Measurements from ENCODE around the gene ZNF318. TPM values are rescaled to one million over a fixed set of nuclear protein-coding genes. Genes with fewer than 3 reads are reported as not detected.

The ZNF318 gene
- total RNA-seq, 1 experiment from 2014 or later: 24.3 TPM

DNA sequence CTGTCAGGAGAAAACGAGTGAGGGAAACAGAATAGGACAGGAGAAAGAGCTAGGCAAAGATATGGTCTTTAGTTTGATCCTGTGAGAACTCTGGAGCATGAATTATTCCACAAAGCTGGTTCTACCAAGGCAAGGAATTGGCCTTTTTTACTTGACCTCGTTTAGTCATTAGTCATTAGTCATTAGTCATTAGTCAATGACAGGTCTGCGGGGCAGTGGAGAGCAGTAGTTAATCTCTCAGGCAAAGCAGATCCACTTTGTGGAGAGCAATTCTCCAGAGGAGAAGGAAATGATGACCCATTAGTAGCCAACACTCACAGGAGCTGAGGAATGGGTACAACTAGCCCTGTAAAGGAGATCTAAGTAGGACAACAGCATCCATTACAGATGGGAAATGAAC is 35.9 kb upstream of the ZNF318 start (continued):
- no peak for TF ChIP-seq ZNF138 (CRISPR knock-in tag; conservative IDR thresholded peaks at IDR 0.05)

DNA sequence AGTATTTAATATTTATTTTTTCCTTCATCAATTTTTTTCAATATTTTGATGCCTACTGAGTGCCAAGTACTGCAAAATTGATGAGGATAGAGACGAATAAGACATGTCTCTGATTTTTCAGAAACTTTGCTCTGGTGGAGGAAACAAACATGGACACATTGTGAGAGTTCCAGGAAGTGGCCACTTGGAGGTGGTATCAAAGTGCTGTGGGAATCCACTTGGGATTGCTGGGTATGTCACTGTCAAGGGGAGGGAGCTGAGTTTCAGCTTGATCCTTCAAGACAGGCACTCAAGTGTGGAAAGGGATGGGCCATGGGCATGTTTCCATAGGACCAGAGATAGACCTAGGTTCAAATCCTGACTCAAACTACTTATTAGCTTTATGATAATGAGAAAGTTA is 33.4 kb upstream of the ZNF318 start:
- POLR2A ChIA-PET: no interaction called here

DNA sequence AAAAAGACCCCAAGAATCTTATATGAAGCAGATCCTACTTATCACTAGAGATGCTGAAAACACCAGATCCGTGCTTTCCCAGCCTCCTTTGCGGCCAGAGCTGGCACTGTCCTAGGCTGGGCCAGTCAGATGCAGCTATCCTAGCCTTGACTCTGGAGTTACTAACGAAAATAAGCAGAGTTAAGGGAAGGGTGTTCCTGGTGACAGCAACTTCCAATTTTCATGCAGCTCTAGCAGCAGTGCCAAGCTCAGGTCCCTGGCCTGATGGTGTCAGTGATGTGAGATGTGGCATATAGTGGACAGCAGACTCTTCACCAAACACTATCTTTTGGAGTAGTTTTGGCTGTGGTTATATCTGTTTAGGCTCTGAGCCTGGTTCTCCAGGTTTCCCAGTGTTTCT is 32.3 kb upstream of the ZNF318 start:
- H3K27me3 Mint-ChIP-seq (ENCODE audit: low read depth): peaks cover 4% of the 10 kb centered on the region; the same call in 1 of the 2 replicates
- ChIA-PET POLR2A (no interaction called here), CTCF (no interaction called here)
- DNase-seq (ENCODE audit: low spot score) (no peak), ATAC-seq (no peak)
- H3K4me1 Mint-ChIP-seq: peaks cover 4% of the 10 kb centered on the region
- no peak overlapping the region for H3K4me3 Mint-ChIP-seq
- no peaks in the 10 kb centered on the region for H3K9me3 Mint-ChIP-seq
- TF ChIP-seq, protein P1, sequence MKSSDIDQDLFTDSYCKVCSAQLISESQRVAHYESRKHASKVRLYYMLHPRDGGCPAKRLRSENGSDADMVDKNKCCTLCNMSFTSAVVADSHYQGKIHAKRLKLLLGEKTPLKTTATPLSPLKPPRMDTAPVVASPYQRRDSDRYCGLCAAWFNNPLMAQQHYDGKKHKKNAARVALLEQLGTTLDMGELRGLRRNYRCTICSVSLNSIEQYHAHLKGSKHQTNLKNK (CRISPR knock-in tag; IDR thresholded peaks at IDR 0.05): no peak
- TF ChIP-seq SMAD3 (CRISPR knock-in tag; IDR thresholded peaks at IDR 0.05; ENCODE audit: borderline replicate concordance): no peak
- TF ChIP-seq, protein P2, sequence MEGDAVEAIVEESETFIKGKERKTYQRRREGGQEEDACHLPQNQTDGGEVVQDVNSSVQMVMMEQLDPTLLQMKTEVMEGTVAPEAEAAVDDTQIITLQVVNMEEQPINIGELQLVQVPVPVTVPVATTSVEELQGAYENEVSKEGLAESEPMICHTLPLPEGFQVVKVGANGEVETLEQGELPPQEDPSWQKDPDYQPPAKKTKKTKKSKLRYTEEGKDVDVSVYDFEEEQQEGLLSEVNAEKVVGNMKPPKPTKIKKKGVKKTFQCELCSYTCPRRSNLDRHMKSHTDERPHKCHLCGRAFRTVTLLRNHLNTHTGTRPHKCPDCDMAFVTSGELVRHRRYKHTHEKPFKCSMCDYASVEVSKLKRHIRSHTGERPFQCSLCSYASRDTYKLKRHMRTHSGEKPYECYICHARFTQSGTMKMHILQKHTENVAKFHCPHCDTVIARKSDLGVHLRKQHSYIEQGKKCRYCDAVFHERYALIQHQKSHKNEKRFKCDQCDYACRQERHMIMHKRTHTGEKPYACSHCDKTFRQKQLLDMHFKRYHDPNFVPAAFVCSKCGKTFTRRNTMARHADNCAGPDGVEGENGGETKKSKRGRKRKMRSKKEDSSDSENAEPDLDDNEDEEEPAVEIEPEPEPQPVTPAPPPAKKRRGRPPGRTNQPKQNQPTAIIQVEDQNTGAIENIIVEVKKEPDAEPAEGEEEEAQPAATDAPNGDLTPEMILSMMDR (IDR thresholded peaks at IDR 0.05): no peak
- TF ChIP-seq, protein P3, sequence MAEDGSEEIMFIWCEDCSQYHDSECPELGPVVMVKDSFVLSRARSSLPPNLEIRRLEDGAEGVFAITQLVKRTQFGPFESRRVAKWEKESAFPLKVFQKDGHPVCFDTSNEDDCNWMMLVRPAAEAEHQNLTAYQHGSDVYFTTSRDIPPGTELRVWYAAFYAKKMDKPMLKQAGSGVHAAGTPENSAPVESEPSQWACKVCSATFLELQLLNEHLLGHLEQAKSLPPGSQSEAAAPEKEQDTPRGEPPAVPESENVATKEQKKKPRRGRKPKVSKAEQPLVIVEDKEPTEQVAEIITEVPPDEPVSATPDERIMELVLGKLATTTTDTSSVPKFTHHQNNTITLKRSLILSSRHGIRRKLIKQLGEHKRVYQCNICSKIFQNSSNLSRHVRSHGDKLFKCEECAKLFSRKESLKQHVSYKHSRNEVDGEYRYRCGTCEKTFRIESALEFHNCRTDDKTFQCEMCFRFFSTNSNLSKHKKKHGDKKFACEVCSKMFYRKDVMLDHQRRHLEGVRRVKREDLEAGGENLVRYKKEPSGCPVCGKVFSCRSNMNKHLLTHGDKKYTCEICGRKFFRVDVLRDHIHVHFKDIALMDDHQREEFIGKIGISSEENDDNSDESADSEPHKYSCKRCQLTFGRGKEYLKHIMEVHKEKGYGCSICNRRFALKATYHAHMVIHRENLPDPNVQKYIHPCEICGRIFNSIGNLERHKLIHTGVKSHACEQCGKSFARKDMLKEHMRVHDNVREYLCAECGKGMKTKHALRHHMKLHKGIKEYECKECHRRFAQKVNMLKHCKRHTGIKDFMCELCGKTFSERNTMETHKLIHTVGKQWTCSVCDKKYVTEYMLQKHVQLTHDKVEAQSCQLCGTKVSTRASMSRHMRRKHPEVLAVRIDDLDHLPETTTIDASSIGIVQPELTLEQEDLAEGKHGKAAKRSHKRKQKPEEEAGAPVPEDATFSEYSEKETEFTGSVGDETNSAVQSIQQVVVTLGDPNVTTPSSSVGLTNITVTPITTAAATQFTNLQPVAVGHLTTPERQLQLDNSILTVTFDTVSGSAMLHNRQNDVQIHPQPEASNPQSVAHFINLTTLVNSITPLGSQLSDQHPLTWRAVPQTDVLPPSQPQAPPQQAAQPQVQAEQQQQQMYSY (CRISPR knock-in tag; IDR thresholded peaks at IDR 0.05): no peak
- TF ChIP-seq JUN (CRISPR knock-in tag; IDR thresholded peaks at IDR 0.05): no peak
- TF ChIP-seq, protein P4, sequence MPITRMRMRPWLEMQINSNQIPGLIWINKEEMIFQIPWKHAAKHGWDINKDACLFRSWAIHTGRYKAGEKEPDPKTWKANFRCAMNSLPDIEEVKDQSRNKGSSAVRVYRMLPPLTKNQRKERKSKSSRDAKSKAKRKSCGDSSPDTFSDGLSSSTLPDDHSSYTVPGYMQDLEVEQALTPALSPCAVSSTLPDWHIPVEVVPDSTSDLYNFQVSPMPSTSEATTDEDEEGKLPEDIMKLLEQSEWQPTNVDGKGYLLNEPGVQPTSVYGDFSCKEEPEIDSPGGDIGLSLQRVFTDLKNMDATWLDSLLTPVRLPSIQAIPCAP (CRISPR knock-in tag; IDR thresholded peaks at IDR 0.05): no peak
- no peak for TF ChIP-seq ZNF396 (CRISPR knock-in tag; IDR thresholded peaks at IDR 0.05; ENCODE audit: borderline replicate concordance)
- TF ChIP-seq, protein P5, sequence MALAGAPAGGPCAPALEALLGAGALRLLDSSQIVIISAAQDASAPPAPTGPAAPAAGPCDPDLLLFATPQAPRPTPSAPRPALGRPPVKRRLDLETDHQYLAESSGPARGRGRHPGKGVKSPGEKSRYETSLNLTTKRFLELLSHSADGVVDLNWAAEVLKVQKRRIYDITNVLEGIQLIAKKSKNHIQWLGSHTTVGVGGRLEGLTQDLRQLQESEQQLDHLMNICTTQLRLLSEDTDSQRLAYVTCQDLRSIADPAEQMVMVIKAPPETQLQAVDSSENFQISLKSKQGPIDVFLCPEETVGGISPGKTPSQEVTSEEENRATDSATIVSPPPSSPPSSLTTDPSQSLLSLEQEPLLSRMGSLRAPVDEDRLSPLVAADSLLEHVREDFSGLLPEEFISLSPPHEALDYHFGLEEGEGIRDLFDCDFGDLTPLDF (CRISPR knock-in tag; IDR thresholded peaks at IDR 0.05): no peak
- TF ChIP-seq, protein P6, sequence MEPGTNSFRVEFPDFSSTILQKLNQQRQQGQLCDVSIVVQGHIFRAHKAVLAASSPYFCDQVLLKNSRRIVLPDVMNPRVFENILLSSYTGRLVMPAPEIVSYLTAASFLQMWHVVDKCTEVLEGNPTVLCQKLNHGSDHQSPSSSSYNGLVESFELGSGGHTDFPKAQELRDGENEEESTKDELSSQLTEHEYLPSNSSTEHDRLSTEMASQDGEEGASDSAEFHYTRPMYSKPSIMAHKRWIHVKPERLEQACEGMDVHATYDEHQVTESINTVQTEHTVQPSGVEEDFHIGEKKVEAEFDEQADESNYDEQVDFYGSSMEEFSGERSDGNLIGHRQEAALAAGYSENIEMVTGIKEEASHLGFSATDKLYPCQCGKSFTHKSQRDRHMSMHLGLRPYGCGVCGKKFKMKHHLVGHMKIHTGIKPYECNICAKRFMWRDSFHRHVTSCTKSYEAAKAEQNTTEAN (CRISPR knock-in tag; IDR thresholded peaks at IDR 0.05): no peak
- no peaks in the 10 kb centered on the region for H3K36me3 Mint-ChIP-seq
- no peak overlapping the region for H3K27ac Mint-ChIP-seq

More for the DNA sequence above, 33.4 kb upstream of the ZNF318 start:
- H3K27me3 Mint-ChIP-seq (ENCODE audit: low read depth): peaks cover 4% of the 10 kb centered on the region; the same call in 1 of the 2 replicates
- no peak overlapping the region for H3K4me3 Mint-ChIP-seq
- H3K4me1 Mint-ChIP-seq: no peaks in the 10 kb centered on the region
- TF ChIP-seq ATF1 (CRISPR knock-in tag; IDR thresholded peaks at IDR 0.05): no peak
- TF ChIP-seq, protein P7, sequence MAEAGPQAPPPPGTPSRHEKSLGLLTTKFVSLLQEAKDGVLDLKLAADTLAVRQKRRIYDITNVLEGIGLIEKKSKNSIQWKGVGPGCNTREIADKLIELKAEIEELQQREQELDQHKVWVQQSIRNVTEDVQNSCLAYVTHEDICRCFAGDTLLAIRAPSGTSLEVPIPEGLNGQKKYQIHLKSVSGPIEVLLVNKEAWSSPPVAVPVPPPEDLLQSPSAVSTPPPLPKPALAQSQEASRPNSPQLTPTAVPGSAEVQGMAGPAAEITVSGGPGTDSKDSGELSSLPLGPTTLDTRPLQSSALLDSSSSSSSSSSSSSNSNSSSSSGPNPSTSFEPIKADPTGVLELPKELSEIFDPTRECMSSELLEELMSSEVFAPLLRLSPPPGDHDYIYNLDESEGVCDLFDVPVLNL (CRISPR knock-in tag; IDR thresholded peaks at IDR 0.05; ENCODE audit: borderline replicate concordance, low read depth): no peak
- TF ChIP-seq ESRRA (CRISPR knock-in tag; IDR thresholded peaks at IDR 0.05; ENCODE audit: borderline replicate concordance): no peak
- no peak for TF ChIP-seq TEAD4 (CRISPR knock-in tag; IDR thresholded peaks at IDR 0.05)
- CTCF ChIA-PET: interaction anchor here (1.1 to 1.3 kb wide), 3 partner anchors 25 to 94 kb away, joined by 3 read pairs; partner anchors contain the start of genes ABCC10 and ZNF318
- no peak overlapping the region for H3K27ac Mint-ChIP-seq
- no peaks in the 10 kb centered on the region for H3K9me3 Mint-ChIP-seq
- no peak for DNase-seq (ENCODE audit: low spot score)
- no peaks in the 10 kb centered on the region for H3K36me3 Mint-ChIP-seq
- ATAC-seq: no peak

Measured in WTC11 (cell line).